Measurements from ENCODE around the gene CHKB.

CHKB gene

GRCh38 chr22:50599816-50600455, 17.3 kb upstream of the CHKB start:
- peak; percentile 99 for DNase-seq (ENCODE audit: low spot score)

GRCh38 chr22:50597097-50597496, 14.4 kb upstream of the CHKB start:
- no peak for DNase-seq (ENCODE audit: low spot score)

- no peak for DNase-seq (ENCODE audit: low spot score)
Observed at GRCh38 chr22:50595189-50595588, 12.5 kb upstream of the CHKB start.

GRCh38 chr22:50587407-50587806, 4.8 kb upstream of the CHKB start:
- no peak for DNase-seq (ENCODE audit: low spot score)

GRCh38 chr22:50586416-50586815, 3.8 kb upstream of the CHKB start:
- no peak for DNase-seq (ENCODE audit: low spot score)

GRCh38 chr22:50585781-50586180, 3.1 kb upstream of the CHKB start:
- DNase-seq (ENCODE audit: low spot score) = no peak

- no peak for DNase-seq (ENCODE audit: low spot score)
Observed at GRCh38 chr22:50585238-50585637, 2.6 kb upstream of the CHKB start.

- DNase-seq (ENCODE audit: low spot score) = no peak
Observed at GRCh38 chr22:50584106-50585096, 1.8 kb upstream of the CHKB start.

- peak; percentile 30 for DNase-seq (ENCODE audit: low spot score)
Observed at GRCh38 chr22:50583294-50583861, 729 bp upstream of the CHKB start.

GRCh38 chr22:50581950-50582492, 628 bp downstream of the CHKB start:
- DNase-seq (ENCODE audit: low spot score) = no peak

GRCh38 chr22:50581031-50581949, 1.4 kb downstream of the CHKB start:
- no peak for DNase-seq (ENCODE audit: low spot score)

GRCh38 chr22:50579752-50580151, 2.9 kb downstream of the CHKB start:
- no peak for DNase-seq (ENCODE audit: low spot score)

GRCh38 chr22:50578776-50579310, 3.8 kb downstream of the CHKB start:
- DNase-seq (ENCODE audit: low spot score) = no peak

GRCh38 chr22:50577987-50578775, 4.5 kb downstream of the CHKB start, which contains the start of gene CPT1B:
Gene CPT1B (minus strand): TSS chr22:50578427. CDS start chr22:50577915, 512 bp downstream.
- peak; percentile 34 for DNase-seq (ENCODE audit: low spot score)

GRCh38 chr22:50577697-50577986, 5.0 kb downstream of the CHKB start:
- DNase-seq (ENCODE audit: low spot score) = no peak

- DNase-seq (ENCODE audit: low spot score) = no peak
Observed at GRCh38 chr22:50576806-50577696, 5.6 kb downstream of the CHKB start.

GRCh38 chr22:50576070-50576469, 6.6 kb downstream of the CHKB start:
- no peak for DNase-seq (ENCODE audit: low spot score)

- no peak for DNase-seq (ENCODE audit: low spot score)
Observed at GRCh38 chr22:50575426-50575941, 7.2 kb downstream of the CHKB start.

GRCh38 chr22:50574383-50574755, 8.3 kb downstream of the CHKB start:
- no peak for DNase-seq (ENCODE audit: low spot score)

Data from iPS-NIHi11 (cell line).